ENCODE data around the gene NAA35.

GRCh38 chr9:86043586-86043985 lies 102.6 kb downstream of the NAA35 start:
- TF ChIP-seq CTCF (conservative IDR thresholded peaks at IDR 0.05) (no peak), EZH2 (IDR thresholded peaks at IDR 0.05; ENCODE audit: low read depth) (no peak)
